Skeletal muscle tissue (tissue), 4 donors: ENCODE measurements around the gene PPM1N. TPM values are rescaled to one million over a fixed set of nuclear protein-coding genes. Genes with fewer than 3 reads are reported as not detected.

Source experiments
- H3K27ac ChIP-seq: one replicate; pipeline ENCODE4 v1.7.0; 2013; ENCODE audit warnings: mild to moderate bottlenecking, low read depth, low read length, inconsistent platforms
- H3K27me3 ChIP-seq, 3 donors: one replicate each; pipeline ENCODE4 v1.7.0; 2013; ENCODE audit warnings: low read length in 3 of 3; ENCODE audit not compliant: control insufficient read depth in 3 of 3, insufficient read depth in 3 of 3
- H3K36me3 ChIP-seq, 3 donors: one replicate each; pipeline ENCODE4 v1.7.0; 2013; ENCODE audit warnings: low read length in 3 of 3; ENCODE audit not compliant: control insufficient read depth in 3 of 3, insufficient read depth in 3 of 3
- H3K4me1 ChIP-seq, 3 donors: one replicate each; pipeline ENCODE4 v1.7.0; 2013; ENCODE audit warnings: low read length in 3 of 3, mild to moderate bottlenecking in 3 of 3; ENCODE audit not compliant: control insufficient read depth in 3 of 3, insufficient read depth in 3 of 3
- H3K4me3 ChIP-seq, 3 donors: one replicate each; pipeline ENCODE4 v1.7.0; 2013; ENCODE audit warnings: low read length in 3 of 3
- H3K9ac ChIP-seq, 3 donors: one replicate each; pipeline ENCODE4 v1.7.0; 2013; ENCODE audit warnings: low read length in 3 of 3, mild to moderate bottlenecking in 3 of 3, moderate library complexity in 2 of 3, low read depth in 1 of 3
- H3K9me3 ChIP-seq, 3 donors: one replicate each; pipeline ENCODE4 v1.7.0; 2013; ENCODE audit warnings: low read length in 3 of 3; ENCODE audit not compliant: control insufficient read depth in 3 of 3
- total RNA-seq: library from RNA; depleted of rRNA; stranded (reverse); fragments of >200 nt; gene quantifications from one replicate; pipeline ENCODE4 v1.2.3, GENCODE V29; 2014
- donor health status: Osteomylitis.

PPM1N gene
- total RNA-seq, 1 donor from 2014 or later = 0.52 TPM

DNA sequence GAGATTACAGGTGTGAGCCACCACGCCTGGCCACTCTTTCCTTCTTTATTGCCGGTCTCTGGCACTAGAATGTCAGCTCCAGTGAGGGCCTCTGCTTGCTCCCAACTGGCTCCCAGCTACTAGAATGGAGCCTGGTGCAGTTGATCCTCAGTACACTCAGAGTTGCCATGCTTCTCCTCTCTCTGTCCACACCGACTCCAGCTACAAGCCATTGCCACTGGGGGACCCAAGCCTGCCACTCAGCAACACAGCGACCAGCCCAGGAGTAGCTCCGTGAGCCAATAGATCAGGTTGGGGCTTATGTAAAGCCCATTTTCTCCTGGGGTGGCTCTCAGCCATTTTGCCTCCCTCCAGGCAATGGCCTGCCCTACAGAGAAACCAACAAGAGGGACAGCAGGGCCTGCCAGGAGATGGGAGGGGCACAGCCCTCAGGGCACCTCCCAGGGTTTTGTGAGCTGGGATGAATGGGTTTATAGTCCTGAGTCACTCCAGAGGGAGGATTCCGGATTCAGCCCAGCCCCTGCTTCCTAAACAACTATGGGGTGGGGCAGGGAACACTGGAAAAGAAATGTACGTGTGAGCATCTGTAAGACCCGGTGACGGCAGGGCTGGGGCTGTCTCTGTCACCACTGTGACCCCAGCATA is 49.8 kb downstream of the PPM1N start:
- Histone ChIP-seq H3K36me3 (peaks cover 1 to 4% (median 3%) of the 10 kb centered on the region in 3 donors), H3K4me1 (peaks cover 0 to 6% (median 0%) of the 10 kb centered on the region in 3 donors), H3K9ac (no peak overlapping the region), H3K4me3 (no peak overlapping the region), H3K27me3 (no peaks in the 10 kb centered on the region), H3K9me3 (no peaks in the 10 kb centered on the region), H3K27ac (no peak overlapping the region)

Other genes starting within 250 kb of the PPM1N start
- gene MARK4, start 247.2 kb upstream of the PPM1N start, total RNA-seq = 15.7 TPM
- 3,746 TPM for gene CKM, start 175.6 kb upstream of the PPM1N start, total RNA-seq
- gene KLC3, start 157.7 kb upstream of the PPM1N start, total RNA-seq = 0.52 TPM
- 7.3 TPM for gene ERCC2, start 127.9 kb upstream of the PPM1N start, total RNA-seq
- gene PPP1R13L, start 93.4 kb upstream of the PPM1N start, total RNA-seq = not detected
- gene POLR1G, start 91.8 kb upstream of the PPM1N start, total RNA-seq = 7.3 TPM
- 56.9 TPM for gene ERCC1, start 74.5 kb upstream of the PPM1N start, total RNA-seq
- 42.8 TPM for gene FOSB, start 30.4 kb upstream of the PPM1N start, total RNA-seq
- gene RTN2, start 1.4 kb upstream of the PPM1N start, total RNA-seq = 45.4 TPM
- 32.4 TPM for gene VASP, start 9.0 kb downstream of the PPM1N start, total RNA-seq
- 3.7 TPM for gene OPA3, start 86.4 kb downstream of the PPM1N start, total RNA-seq
- gene GPR4, start 103.8 kb downstream of the PPM1N start, total RNA-seq = 0.52 TPM
- 4.7 TPM for gene EML2, start 141.0 kb downstream of the PPM1N start, total RNA-seq
- gene GIPR, start 169.8 kb downstream of the PPM1N start, total RNA-seq = 0.52 TPM
- gene SNRPD2, start 193.5 kb downstream of the PPM1N start, total RNA-seq = 210 TPM
- gene QPCTL, start 194.2 kb downstream of the PPM1N start, total RNA-seq = 2.6 TPM
- 5.7 TPM for gene FBXO46, start 232.5 kb downstream of the PPM1N start, total RNA-seq
- gene MEIOSIN, start 235.0 kb downstream of the PPM1N start, total RNA-seq = not detected